ENCODE results near the gene HPCAL1.

The HPCAL1 gene

DNA sequence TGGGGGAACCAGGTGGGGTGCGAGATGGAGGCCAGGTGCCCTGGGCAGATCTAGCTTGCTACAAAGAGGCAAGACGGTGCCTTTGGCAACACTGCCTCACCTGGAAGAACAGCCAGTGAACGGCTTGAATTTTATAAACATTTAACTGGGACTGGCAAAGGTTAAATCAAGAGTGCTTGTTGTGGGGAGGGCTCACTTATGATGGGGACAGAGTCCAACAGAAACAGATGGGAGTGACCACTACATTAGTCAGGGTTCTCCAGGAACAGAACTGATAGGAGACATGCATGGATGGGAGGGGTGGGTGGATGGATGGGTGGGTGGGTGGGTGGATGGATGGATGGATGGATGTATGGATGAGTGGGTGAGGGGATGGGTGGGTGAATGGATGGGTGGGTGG, 126.2 kb downstream of the HPCAL1 start:
- TF ChIP-seq, protein P1, sequence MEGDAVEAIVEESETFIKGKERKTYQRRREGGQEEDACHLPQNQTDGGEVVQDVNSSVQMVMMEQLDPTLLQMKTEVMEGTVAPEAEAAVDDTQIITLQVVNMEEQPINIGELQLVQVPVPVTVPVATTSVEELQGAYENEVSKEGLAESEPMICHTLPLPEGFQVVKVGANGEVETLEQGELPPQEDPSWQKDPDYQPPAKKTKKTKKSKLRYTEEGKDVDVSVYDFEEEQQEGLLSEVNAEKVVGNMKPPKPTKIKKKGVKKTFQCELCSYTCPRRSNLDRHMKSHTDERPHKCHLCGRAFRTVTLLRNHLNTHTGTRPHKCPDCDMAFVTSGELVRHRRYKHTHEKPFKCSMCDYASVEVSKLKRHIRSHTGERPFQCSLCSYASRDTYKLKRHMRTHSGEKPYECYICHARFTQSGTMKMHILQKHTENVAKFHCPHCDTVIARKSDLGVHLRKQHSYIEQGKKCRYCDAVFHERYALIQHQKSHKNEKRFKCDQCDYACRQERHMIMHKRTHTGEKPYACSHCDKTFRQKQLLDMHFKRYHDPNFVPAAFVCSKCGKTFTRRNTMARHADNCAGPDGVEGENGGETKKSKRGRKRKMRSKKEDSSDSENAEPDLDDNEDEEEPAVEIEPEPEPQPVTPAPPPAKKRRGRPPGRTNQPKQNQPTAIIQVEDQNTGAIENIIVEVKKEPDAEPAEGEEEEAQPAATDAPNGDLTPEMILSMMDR (IDR thresholded peaks at IDR 0.05): no peak
- Histone ChIP-seq H3K4me3 (no peak overlapping the region), H3K27ac (no peak overlapping the region)
- DNase-seq (ENCODE audit: low spot score): no peak

DNA sequence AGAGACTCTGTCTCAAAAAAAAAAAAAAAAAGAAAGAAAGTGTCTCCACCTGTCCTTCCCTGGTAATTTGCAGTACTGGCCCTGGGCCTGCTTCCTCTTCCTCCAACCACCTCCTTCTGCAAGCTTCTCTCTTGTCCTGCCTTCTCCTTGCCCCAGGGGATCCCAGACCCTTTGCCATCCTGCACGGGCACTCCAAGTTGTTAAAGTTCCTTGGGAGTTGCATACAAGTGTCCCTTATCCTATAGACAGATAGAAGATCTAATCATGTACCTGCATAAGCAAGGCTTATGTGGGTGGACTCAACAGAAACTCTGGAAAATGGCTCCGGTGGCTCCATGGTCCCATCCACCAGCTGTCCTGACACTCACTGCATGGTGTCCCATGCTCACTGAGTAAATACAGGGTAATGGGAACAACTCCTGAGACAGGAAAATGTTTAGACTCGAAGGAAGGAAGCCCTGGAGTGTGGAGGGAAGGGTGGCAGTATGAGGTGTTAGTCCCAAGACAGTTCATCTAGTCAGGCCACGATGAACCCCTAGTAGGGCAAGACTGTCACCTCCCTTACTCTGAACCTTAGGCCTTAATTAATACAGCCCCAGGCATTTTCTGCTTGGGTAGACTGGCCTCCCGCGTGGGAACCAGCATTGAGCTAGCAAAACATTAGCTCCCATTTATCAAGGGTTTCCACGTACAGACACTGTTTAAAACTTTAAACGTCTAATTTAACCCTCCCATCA, 128.3 kb downstream of the HPCAL1 start:
- Histone ChIP-seq H3K27ac (no peak overlapping the region), H3K4me3 (no peak overlapping the region)
- DNase-seq (ENCODE audit: low spot score): no peak
- TF ChIP-seq, protein P1 (IDR thresholded peaks at IDR 0.05): no peak

DNA sequence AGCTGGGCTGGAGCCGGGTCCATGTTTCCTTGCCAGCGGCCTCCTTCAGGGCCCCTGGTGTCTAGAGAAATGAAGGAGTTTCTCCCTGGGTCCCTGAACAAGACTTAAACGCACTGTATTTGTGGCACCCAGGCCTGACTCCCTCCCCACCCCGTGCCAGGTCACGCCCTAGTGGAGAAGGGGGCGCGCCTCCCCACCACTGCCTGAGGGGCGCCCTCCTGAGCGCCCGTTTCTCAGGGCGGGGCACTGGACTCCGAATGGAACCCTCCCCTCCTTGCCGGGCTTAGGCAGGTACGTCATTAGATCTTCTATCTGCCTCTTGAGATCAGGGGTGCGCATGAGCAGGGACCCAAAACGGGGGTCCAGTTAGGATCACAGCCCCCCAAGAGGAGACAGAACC, 129.1 kb downstream of the HPCAL1 start:
- no peak for DNase-seq (ENCODE audit: low spot score)
- TF ChIP-seq, protein P1 (IDR thresholded peaks at IDR 0.05): no peak
- H3K4me3 ChIP-seq: peak overlapping the region; percentile 64
- no peak overlapping the region for H3K27ac ChIP-seq

DNA sequence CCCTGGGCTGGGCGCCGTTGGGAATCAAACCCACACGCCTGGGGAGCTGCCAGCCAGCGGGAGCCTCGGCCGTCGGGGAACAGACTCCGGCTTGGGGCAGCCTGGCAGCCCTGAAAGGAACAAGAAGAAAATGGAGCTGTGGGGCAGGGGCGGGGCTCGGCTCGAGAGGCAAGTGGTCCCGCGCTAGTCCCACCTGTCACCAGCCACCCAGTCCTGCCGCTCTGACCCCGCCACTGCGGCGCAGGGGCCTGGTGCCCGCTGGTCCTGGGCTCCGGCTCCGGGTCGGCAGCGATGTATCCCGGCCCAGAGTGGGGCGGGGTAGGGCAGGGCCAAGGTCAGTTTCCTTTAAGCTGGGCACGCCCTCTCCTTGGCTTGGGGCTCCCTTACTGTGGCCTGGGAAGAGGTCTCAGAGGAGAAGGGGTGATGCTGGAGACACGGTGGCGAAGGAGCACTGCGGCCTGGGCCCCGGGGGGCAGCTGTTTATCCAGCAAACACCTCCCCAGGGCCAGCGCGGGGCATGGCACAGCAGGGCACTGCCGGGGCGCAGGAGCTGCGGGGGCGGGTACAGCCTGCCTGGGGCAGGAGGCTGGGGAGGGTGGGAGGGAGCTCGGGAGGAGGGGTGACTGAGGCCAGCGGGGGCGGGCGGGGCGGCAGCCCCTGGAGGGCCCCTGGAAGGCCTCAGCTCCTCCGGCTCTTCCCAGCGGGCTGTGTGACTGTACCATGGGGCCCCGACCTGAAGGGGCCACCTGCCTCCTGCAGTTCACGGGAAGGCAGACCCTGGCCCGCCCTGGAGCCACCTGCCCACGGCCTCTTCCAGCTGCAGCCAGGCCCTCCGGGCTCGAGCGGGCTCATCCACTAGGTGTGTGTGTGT, 129.8 kb downstream of the HPCAL1 start:
- TF ChIP-seq, protein P1 (IDR thresholded peaks at IDR 0.05): no peak
- peak overlapping the region; percentile 64 for H3K4me3 ChIP-seq
- DNase-seq (ENCODE audit: low spot score): no peak
- H3K27ac ChIP-seq: no peak overlapping the region

DNA sequence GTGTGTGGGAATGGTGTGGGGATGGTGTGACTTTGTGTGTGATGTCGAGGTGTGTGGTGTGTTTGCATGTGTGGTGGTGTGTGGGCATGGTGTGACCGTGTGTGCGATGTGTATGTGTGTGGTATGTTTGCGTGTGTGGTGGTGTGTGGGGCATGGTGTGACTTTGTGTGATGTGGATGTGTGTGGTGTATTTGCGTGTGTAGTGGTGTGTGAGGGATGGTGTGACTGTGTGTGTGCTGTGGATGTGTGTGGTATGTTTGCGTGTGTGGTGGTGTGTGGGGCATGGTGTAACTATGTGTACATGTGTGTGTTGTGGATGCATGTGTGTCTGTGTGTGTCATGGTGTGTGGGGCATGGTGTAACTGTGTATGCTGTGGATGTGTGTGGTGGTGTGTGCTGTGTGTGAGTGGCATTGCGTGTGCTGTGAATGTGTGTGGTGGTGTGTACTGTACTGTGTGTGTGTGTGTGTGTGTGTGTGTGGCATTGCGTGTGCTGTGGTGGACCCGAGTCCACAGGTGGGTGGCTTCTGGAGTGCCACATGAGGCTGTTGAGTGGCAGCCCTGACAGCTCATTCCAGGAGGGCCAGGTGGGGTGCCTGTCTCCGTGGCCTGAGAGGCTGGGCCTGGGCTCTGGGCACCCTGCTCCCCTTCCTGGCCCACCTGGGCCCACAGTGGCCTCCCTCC, 130.7 kb downstream of the HPCAL1 start:
- TF ChIP-seq, protein P1 (IDR thresholded peaks at IDR 0.05): no peak
- DNase-seq (ENCODE audit: low spot score): no peak
- no peak overlapping the region for H3K4me3 ChIP-seq
- H3K27ac ChIP-seq: no peak overlapping the region

DNA sequence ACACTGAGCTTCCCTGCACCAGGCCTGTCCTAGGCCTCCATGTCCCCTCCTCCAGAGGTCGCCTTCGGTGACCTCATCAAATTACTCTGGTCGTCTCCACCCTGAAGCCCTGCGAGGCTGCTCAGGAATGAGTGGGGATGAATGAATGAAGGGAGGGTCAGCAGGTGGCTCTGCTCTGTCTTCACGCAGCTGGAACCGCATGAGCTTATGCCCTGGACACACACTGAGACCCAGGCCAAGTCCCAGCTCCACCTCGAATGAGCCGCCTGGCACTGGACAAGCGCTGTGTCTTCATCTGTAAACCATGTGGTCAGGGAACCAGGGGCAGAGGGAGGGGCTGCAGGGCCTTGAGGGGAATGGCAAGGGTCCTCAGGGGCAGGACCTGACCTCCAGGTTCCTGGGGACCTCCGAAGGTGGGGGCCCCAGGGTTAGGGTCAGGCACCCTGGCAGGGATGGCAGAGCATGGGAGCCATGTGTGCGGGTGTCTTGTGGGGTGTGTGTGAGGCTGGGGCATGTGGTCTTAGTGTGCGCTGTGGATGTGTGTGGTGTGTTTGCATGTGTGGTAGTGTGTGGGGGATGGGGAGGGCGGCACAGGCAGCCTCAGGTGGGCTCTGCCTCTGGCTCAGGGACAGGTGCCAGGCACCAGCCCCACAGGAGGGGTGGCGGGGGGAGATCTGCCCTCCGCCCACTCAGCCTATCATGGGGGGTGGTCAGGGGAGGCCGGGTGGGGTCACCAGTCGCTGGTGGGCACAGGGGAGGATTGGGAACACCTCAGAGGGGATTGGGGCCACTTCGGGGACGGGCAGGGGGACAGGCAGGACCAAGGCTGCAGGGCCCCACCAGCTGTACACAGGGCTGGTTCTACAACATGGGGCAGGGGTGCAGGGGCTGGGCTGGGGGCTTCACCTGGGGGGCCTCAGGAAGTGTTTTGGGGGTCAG, 131.5 kb downstream of the HPCAL1 start:
- no peak for DNase-seq (ENCODE audit: low spot score)
- TF ChIP-seq, protein P1 (IDR thresholded peaks at IDR 0.05): no peak
- no peak overlapping the region for H3K27ac ChIP-seq
- H3K4me3 ChIP-seq: no peak overlapping the region
